WTC11 (cell line): ENCODE data around the gene ABLIM2. TPM values are rescaled to one million over a fixed set of nuclear protein-coding genes. Genes with fewer than 3 reads are reported as not detected.

Source experiments
- ATAC-seq: fragments of 200-7000 bp; cut with Tn5 transposase; 2 replicates; pipeline ENCODE4 v1.10.0; 2021; ENCODE audit warnings: mild to moderate bottlenecking, moderate library complexity
- CTCF ChIA-PET: fragments of 300-600 bp; sonication (Branson Sonifier 250); formaldehyde crosslinking; loops from one replicate; lab custom pipeline; 2021; ENCODE audit warnings: antibody characterized with exemption; lab: Charles Lee
- POLR2A ChIA-PET: fragments of 350-600 bp; sonication (Branson Sonifier 250); formaldehyde crosslinking; loops from one replicate; lab custom pipeline; 2021; ENCODE audit warnings: antibody characterized with exemption; lab: Charles Lee
- DNase-seq: peaks from one replicate; pipeline ENCODE4 v3.0.0; 2021; ENCODE audit warnings: low spot score
- H3K27ac Mint-ChIP-seq: 2 replicates; pipeline ENCODE4 v1.8.0; 2021; ENCODE audit warnings: mixed read lengths
- H3K27me3 Mint-ChIP-seq: 2 replicates; pipeline ENCODE4 v1.8.0; 2021; ENCODE audit warnings: low read depth, mild to moderate bottlenecking, moderate library complexity, mixed read lengths
- H3K36me3 Mint-ChIP-seq: 2 replicates; pipeline ENCODE4 v1.8.0; 2021; ENCODE audit warnings: mixed read lengths
- H3K4me1 Mint-ChIP-seq: 2 replicates; pipeline ENCODE4 v1.8.0; 2022; ENCODE audit warnings: mixed read lengths
- H3K4me3 Mint-ChIP-seq: 2 replicates; pipeline ENCODE4 v1.8.0; 2021; ENCODE audit warnings: mild to moderate bottlenecking, moderate library complexity, mixed read lengths
- H3K9me3 Mint-ChIP-seq: 2 replicates; pipeline ENCODE4 v1.8.0; 2021; ENCODE audit warnings: mixed read lengths
- AFF4 ChIP-seq: sonication (generic); formaldehyde crosslinking; IDR thresholded peaks from 2 replicates; pipeline ENCODE4 v1.8.1; 2023; ENCODE audit warnings: mild to moderate bottlenecking, missing genetic modification reagents, borderline replicate concordance
- ATF6 ChIP-seq: sonication (generic); formaldehyde crosslinking; IDR thresholded peaks from 2 replicates; pipeline ENCODE4 v1.8.1; 2023; ENCODE audit warnings: mild to moderate bottlenecking, missing genetic modification reagents
- ERG ChIP-seq: fragments of 250-450 bp; sonication (Bioruptor Pico); IDR thresholded peaks from 2 replicates; pipeline ENCODE4 v1.8.0; 2021; ENCODE audit warnings: mild to moderate bottlenecking
- ESRRA ChIP-seq: sonication (generic); formaldehyde crosslinking; IDR thresholded peaks from 2 replicates; pipeline ENCODE4 v1.8.1; 2022; ENCODE audit warnings: mild to moderate bottlenecking, missing genetic modification reagents, borderline replicate concordance
- IRF2 ChIP-seq: sonication (generic); formaldehyde crosslinking; IDR thresholded peaks from 2 replicates; pipeline ENCODE4 v1.8.0; 2022; ENCODE audit warnings: low read depth, missing genetic modification reagents, borderline replicate concordance
- MLX ChIP-seq: sonication (generic); formaldehyde crosslinking; IDR thresholded peaks from 2 replicates; pipeline ENCODE4 v1.8.1; 2023; ENCODE audit warnings: mild to moderate bottlenecking, missing genetic modification reagents, moderate library complexity
- MYBL2 ChIP-seq: sonication (generic); formaldehyde crosslinking; IDR thresholded peaks from 2 replicates; pipeline ENCODE4 v1.8.1; 2023; ENCODE audit warnings: mild to moderate bottlenecking, moderate library complexity, missing genetic modification reagents
- NFYB ChIP-seq: sonication (generic); formaldehyde crosslinking; conservative IDR thresholded peaks from 2 replicates; pipeline ENCODE4 v1.8.0; 2022; ENCODE audit warnings: low read depth, missing genetic modification reagents
- NR2C2 ChIP-seq: sonication (generic); formaldehyde crosslinking; IDR thresholded peaks from 2 replicates; pipeline ENCODE4 v1.8.0; 2022; ENCODE audit warnings: mild to moderate bottlenecking, missing genetic modification reagents
- OVOL2 ChIP-seq: fragments of 250-450 bp; sonication (Bioruptor Pico); IDR thresholded peaks from 2 replicates; pipeline ENCODE4 v1.9.0; 2021; ENCODE audit warnings: mild to moderate bottlenecking, borderline replicate concordance
- RORB ChIP-seq: fragments of 250-450 bp; sonication (Bioruptor Pico); IDR thresholded peaks from 2 replicates; pipeline ENCODE4 v1.9.0; 2021; ENCODE audit warnings: mild to moderate bottlenecking
- SMAD3 ChIP-seq: sonication (generic); formaldehyde crosslinking; IDR thresholded peaks from 2 replicates; pipeline ENCODE4 v1.8.0; 2022; ENCODE audit warnings: missing genetic modification reagents, mild to moderate bottlenecking, borderline replicate concordance
- SOX15 ChIP-seq: fragments of 250-450 bp; sonication (Bioruptor Pico); IDR thresholded peaks from 2 replicates; pipeline ENCODE4 v1.9.0; 2021; ENCODE audit warnings: mild to moderate bottlenecking
- USF2 ChIP-seq: sonication (generic); formaldehyde crosslinking; IDR thresholded peaks from 2 replicates; pipeline ENCODE4 v1.8.1; 2023; ENCODE audit warnings: mild to moderate bottlenecking, missing genetic modification reagents, moderate library complexity
- ZNF121 ChIP-seq: sonication (generic); formaldehyde crosslinking; IDR thresholded peaks from 2 replicates; pipeline ENCODE4 v1.8.0; 2023; ENCODE audit warnings: missing genetic modification reagents
- ZNF317 ChIP-seq: sonication (generic); formaldehyde crosslinking; IDR thresholded peaks from 2 replicates; pipeline ENCODE4 v1.8.1; 2023; ENCODE audit warnings: low read depth, mild to moderate bottlenecking, moderate library complexity, missing genetic modification reagents, borderline replicate concordance
- ZNF396 ChIP-seq: fragments of 250-450 bp; sonication (Bioruptor Pico); IDR thresholded peaks from 2 replicates; pipeline ENCODE4 v1.8.0; 2021; ENCODE audit warnings: mild to moderate bottlenecking, moderate library complexity, borderline replicate concordance
- ZNF532 ChIP-seq: fragments of 250-450 bp; sonication (Bioruptor Pico); IDR thresholded peaks from 2 replicates; pipeline ENCODE4 v1.9.0; 2021; ENCODE audit warnings: mild to moderate bottlenecking, borderline replicate concordance
- ZNF671 ChIP-seq: fragments of 250-450 bp; sonication (Bioruptor Pico); IDR thresholded peaks from 2 replicates; pipeline ENCODE4 v1.8.0; 2021; ENCODE audit warnings: mild to moderate bottlenecking
- total RNA-seq: library from RNA; stranded (reverse); gene quantifications from 3 replicates; pipeline ENCODE4 v1.2.3, GENCODE V29; 2021
- TF ChIP-seq, protein P1 (sequence below): fragments of 250-450 bp; sonication (Bioruptor Pico); IDR thresholded peaks from 2 replicates; pipeline ENCODE4 v1.9.0; 2021; ENCODE audit warnings: mild to moderate bottlenecking

The ABLIM2 gene
- total RNA-seq, 1 experiment from 2014 or later: 2.6 TPM

GRCh38 chr4:8195841-8196458 is 37.3 kb upstream of the ABLIM2 start (continued):
- TF ChIP-seq, protein P1, sequence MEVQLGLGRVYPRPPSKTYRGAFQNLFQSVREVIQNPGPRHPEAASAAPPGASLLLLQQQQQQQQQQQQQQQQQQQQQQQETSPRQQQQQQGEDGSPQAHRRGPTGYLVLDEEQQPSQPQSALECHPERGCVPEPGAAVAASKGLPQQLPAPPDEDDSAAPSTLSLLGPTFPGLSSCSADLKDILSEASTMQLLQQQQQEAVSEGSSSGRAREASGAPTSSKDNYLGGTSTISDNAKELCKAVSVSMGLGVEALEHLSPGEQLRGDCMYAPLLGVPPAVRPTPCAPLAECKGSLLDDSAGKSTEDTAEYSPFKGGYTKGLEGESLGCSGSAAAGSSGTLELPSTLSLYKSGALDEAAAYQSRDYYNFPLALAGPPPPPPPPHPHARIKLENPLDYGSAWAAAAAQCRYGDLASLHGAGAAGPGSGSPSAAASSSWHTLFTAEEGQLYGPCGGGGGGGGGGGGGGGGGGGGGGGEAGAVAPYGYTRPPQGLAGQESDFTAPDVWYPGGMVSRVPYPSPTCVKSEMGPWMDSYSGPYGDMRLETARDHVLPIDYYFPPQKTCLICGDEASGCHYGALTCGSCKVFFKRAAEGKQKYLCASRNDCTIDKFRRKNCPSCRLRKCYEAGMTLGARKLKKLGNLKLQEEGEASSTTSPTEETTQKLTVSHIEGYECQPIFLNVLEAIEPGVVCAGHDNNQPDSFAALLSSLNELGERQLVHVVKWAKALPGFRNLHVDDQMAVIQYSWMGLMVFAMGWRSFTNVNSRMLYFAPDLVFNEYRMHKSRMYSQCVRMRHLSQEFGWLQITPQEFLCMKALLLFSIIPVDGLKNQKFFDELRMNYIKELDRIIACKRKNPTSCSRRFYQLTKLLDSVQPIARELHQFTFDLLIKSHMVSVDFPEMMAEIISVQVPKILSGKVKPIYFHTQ (CRISPR knock-in tag): no peak
- no peak for TF ChIP-seq ATF6 (CRISPR knock-in tag)
- no peak for TF ChIP-seq ESRRA (CRISPR knock-in tag)
- TF ChIP-seq RORB (CRISPR knock-in tag): no peak
- no peak for TF ChIP-seq NFYB (CRISPR knock-in tag)
- no peak for TF ChIP-seq ZNF671 (CRISPR knock-in tag)

GRCh38 chr4:8195431-8195830 is 36.8 kb upstream of the ABLIM2 start:
- H3K27me3 Mint-ChIP-seq: no peaks in the 10 kb centered on the region
- POLR2A ChIA-PET: no interaction called here
- no peaks in the 10 kb centered on the region for H3K36me3 Mint-ChIP-seq
- peaks cover 3% of the 10 kb centered on the region; the same call in 1 of the 2 replicates for H3K4me1 Mint-ChIP-seq
- no peak overlapping the region for H3K27ac Mint-ChIP-seq
- H3K9me3 Mint-ChIP-seq: no peaks in the 10 kb centered on the region
- DNase-seq: no peak
- H3K4me3 Mint-ChIP-seq: no peak overlapping the region
- CTCF ChIA-PET: interaction anchor here (0.7 to 6.8 kb wide), 2 partner anchors 19 to 212 kb away, joined by 3 to 43 read pairs; no protein-coding TSS in a partner anchor
- no peak for ATAC-seq
- TF ChIP-seq ZNF317 (CRISPR knock-in tag) (no peak), ZNF396 (CRISPR knock-in tag) (no peak), MLX (CRISPR knock-in tag) (no peak), NR2C2 (no peak), SOX15 (CRISPR knock-in tag) (no peak), AFF4 (CRISPR knock-in tag) (no peak), OVOL2 (CRISPR knock-in tag) (no peak), ERG (CRISPR knock-in tag) (no peak), SMAD3 (CRISPR knock-in tag) (no peak), USF2 (CRISPR knock-in tag) (no peak), MYBL2 (no peak), IRF2 (CRISPR knock-in tag) (no peak), ZNF121 (no peak), ZNF532 (CRISPR knock-in tag) (no peak)
